ENCODE data around the gene VGLL4. TPM values are rescaled to one million over a fixed set of nuclear protein-coding genes. Genes with fewer than 3 reads are reported as not detected.
"Not testable (repeated sequence)": the region's sequence is repeated elsewhere in the genome, so short reads cannot be mapped to it uniquely, and the experiment has no call there.

The VGLL4 gene
- total RNA-seq, 1 donor from 2014 or later, result 45.5 TPM

- intact Hi-C loops (cut with DNase I), result no loop called here
- ATAC-seq, result peak; percentile 77 to 82
- H3K27me3 ChIP-seq (ENCODE audit: low read depth), result no peaks in the 10 kb centered on the region
- H3K27ac ChIP-seq, result peak overlapping the region; percentile 56
- TF ChIP-seq CTCF (IDR thresholded peaks at IDR 0.05), result peak; percentile 8
- no peaks in the 10 kb centered on the region for H3K36me3 ChIP-seq
- DNase-seq, result no peak
- no peaks in the 10 kb centered on the region for H3K9me3 ChIP-seq
- H3K4me3 ChIP-seq, result no peak overlapping the region
- H3K4me1 ChIP-seq, result peaks cover 34% of the 10 kb centered on the region
Observed at GRCh38 chr3:11514191-11514821, 129.4 kb downstream of the VGLL4 start.

GRCh38 chr3:11513817-11514135, 129.9 kb downstream of the VGLL4 start:
- Histone ChIP-seq H3K36me3 (no peaks in the 10 kb centered on the region), H3K4me1 (peaks cover 39% of the 10 kb centered on the region), H3K4me3 (no peak overlapping the region), H3K27ac (peak overlapping the region; percentile 53), H3K9me3 (no peaks in the 10 kb centered on the region), H3K27me3 (ENCODE audit: low read depth) (no peaks in the 10 kb centered on the region)
- DNase-seq (no peak), ATAC-seq (no peak)
- no peak for TF ChIP-seq CTCF (IDR thresholded peaks at IDR 0.05)
- intact Hi-C loops (cut with DNase I), result no loop called here

- H3K4me1 ChIP-seq, result peaks cover 44% of the 10 kb centered on the region
- not testable (repeated sequence) for DNase-seq, H3K36me3 ChIP-seq
Observed at GRCh38 chr3:11513125-11513816, 130.4 kb downstream of the VGLL4 start.

GRCh38 chr3:11511606-11512005, 132.1 kb downstream of the VGLL4 start:
- H3K27ac ChIP-seq; H3K4me3 ChIP-seq; ATAC-seq; H3K27me3 ChIP-seq (ENCODE audit: low read depth); H3K9me3 ChIP-seq; H3K36me3 ChIP-seq; intact Hi-C loops (cut with DNase I); DNase-seq: not testable (repeated sequence)
- H3K4me1 ChIP-seq, result peaks cover 54% of the 10 kb centered on the region

More at GRCh38 chr3:11513125-11513816, 130.4 kb downstream of the VGLL4 start:
- intact Hi-C loops (cut with DNase I); H3K27me3 ChIP-seq (ENCODE audit: low read depth); H3K9me3 ChIP-seq; ATAC-seq; H3K4me3 ChIP-seq: not testable (repeated sequence)
- H3K27ac ChIP-seq, result peak overlapping the region; percentile 53

GRCh38 chr3:11510356-11510755, 133.4 kb downstream of the VGLL4 start:
- ATAC-seq, result no peak
- no peak overlapping the region for H3K27ac ChIP-seq

GRCh38 chr3:11510001-11510340, 133.7 kb downstream of the VGLL4 start:
- peaks cover 59% of the 10 kb centered on the region for H3K4me1 ChIP-seq
- no peaks in the 10 kb centered on the region for H3K27me3 ChIP-seq (ENCODE audit: low read depth)
- intact Hi-C loops (cut with DNase I), result no loop called here
- H3K9me3 ChIP-seq, result no peaks in the 10 kb centered on the region
- DNase-seq, result no peak
- no peak overlapping the region for H3K4me3 ChIP-seq
- no peaks in the 10 kb centered on the region for H3K36me3 ChIP-seq
- no peak for ATAC-seq
- TF ChIP-seq CTCF (IDR thresholded peaks at IDR 0.05), result no peak
- H3K27ac ChIP-seq, result peak overlapping the region; percentile 59

More at GRCh38 chr3:11510356-11510755, 133.4 kb downstream of the VGLL4 start:
- no peak for TF ChIP-seq CTCF (IDR thresholded peaks at IDR 0.05)
- no peaks in the 10 kb centered on the region for H3K9me3 ChIP-seq
- peaks cover 57% of the 10 kb centered on the region for H3K4me1 ChIP-seq
- H3K4me3 ChIP-seq, result no peak overlapping the region
- DNase-seq, result no peak
- intact Hi-C loops (cut with DNase I), result no loop called here
- no peaks in the 10 kb centered on the region for H3K36me3 ChIP-seq
- no peaks in the 10 kb centered on the region for H3K27me3 ChIP-seq (ENCODE audit: low read depth)
